IPS-NIHi7 (cell line): ENCODE results near the gene TEX48.

Experiments used
- DNase-seq: peaks from one replicate; pipeline ENCODE4 v3.0.0; 2012; ENCODE audit warnings: mixed read lengths; ENCODE audit errors: extremely low spot score

Gene TEX48

DNA sequence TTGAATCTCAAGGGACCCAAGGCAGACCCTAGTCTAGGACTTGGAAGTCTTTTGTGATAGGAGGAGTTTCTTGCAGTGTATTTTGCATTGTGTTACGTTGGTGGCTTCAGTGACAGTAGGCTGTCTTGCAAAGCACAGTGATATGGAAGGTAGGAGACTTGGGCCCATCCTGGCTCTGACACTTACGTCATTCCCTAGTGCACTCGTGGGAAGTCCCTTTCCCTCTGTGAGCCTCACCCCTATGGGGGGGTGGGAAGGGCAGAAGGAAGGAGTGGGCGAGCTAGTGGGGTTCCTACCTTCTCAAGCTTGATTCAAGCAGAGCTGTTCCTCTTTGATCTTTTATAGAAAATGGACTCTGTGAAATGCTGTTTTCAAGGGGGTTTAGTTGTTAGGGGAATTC is 15.1 kb downstream of the TEX48 start:
- no peak for DNase-seq

DNA sequence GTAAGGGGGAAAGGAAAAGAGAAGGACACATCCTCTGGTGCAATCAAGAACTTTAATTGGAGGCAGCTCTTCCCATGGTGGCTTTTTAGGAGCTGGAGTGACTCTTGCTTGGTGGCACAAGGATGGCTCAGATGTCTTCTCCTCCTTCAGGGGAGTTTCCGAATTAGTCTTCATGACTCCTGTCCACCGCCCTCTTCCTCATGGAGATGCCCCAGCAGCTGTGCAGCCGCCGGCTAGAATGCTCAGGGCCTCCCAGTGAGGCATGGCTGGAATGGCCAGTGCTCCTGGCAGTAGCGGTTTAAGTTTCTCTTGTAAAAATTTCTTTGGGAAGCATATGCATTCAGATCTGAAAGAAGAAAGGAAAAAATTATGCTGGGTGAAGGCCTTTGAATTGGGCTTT is 15.6 kb downstream of the TEX48 start:
- DNase-seq = no peak

DNA sequence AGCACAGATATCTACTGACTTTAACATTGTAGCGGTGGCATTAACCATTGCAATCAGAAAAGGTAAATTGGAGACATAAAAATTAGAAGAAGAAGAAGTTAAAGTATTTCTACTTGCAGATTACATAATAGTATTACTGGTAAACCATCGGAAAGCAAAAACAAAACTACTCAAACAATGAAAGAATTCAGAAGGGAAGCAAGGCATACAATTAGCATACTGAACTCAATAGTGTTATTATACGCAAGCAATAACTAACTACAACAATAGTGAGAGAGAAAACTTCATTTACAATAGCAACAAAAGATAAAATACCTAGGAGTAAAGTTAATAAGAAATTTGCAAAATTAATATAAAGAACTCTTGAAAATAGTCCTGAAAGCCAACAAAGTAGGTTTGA is 17.8 kb downstream of the TEX48 start:
- no peak for DNase-seq

GRCh38 chr9:114662081-114662989 is 19.7 kb downstream of the TEX48 start:
- DNase-seq = peak; percentile 92

DNA sequence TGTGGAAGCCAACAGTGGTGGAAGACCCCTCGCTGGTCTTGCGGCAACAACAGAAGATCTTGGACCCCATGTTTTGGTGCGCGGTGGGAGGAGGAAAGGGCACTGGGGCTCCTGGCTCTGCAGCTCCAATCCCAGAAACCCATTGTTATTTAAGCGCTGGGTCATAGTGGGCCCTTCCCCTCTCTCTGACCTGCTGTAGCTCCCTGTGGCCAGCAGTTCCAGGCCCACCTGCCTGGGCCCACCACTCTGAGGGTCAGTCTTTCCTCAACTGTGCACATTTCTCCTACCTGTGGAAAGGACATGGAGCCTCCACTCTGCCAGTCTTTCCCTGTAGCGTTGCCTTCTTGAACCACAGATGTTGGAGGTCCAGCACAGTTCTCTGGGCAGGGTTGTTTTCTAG is 24.3 kb downstream of the TEX48 start, which contains the start of gene TEX53:
Gene TEX53, minus strand, starts transcription at position 101 of the 400 bp plus-strand sequence. Its CDS starts 31 bp downstream, at position 70.
- no peak for DNase-seq

DNA sequence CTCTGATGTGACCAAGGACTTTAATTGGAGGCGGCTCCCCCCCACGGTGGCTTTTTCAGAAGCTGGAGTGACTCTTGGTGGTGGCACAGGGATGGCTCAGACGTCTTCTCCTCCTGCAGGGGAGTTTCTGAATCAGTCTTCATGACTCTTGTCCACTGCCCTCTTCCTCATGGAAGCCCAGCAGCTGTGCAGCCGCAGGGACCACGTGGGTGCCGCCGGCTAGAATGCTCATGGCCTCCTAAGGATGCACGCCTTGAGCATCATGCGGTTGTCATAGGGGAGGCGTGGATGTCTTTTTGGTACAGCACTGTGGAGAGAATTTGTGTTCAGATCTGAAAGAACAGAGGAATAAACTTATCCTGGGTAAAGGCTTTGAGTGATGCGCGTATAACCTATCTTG is 25.7 kb downstream of the TEX48 start:
- DNase-seq = no peak

DNA sequence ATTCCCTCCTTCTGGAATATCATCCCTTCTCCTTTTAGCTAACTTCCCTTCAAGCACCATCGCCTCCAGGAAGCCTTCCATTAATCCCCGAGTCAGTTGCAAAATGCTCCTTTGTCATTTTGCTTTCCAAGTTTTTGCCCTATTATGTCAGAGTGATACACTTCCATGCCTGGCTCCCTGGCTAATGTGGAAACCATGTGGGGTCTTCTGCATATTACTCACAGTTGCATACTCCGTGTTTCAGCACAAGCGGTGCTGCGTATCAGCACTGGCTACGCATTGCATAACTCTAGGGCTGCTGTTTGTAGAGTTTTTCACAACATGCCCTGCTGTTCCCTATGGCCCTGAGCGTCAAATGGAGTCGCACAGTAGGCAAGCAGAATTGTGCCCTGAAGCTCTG is 26.3 kb downstream of the TEX48 start:
- DNase-seq = no peak

DNA sequence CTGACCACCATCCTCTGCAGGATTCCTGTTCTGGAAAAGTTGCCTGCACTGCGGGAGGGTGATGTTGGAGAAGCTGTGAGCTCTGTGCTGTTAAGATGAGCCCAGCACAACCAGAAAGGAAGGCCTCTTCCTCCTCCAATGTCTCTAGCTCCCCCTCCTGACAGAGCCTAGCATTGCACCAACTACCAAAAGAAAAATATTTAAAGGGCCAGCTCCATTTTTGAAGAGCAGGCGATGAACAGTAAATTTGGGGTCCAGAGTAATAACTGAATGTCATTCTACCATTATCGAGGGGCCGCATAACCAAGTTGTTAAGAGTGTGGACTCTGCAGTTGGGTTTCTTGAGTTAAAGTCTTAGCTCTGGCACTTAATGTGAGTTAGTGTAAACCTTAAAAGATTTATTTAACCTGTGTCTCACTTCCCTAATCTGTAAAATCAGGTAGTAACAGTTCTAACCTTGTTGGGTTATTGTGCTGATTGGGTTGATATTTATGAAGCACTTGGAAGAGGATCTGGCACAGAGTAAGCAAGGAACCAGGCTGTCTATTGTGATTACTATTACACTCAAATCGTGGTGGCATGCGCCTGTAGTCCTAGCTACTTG is 28.3 kb downstream of the TEX48 start:
- peak; percentile 86 for DNase-seq

GRCh38 chr9:114652776-114653555 is 29.0 kb downstream of the TEX48 start:
- DNase-seq = no peak

DNA sequence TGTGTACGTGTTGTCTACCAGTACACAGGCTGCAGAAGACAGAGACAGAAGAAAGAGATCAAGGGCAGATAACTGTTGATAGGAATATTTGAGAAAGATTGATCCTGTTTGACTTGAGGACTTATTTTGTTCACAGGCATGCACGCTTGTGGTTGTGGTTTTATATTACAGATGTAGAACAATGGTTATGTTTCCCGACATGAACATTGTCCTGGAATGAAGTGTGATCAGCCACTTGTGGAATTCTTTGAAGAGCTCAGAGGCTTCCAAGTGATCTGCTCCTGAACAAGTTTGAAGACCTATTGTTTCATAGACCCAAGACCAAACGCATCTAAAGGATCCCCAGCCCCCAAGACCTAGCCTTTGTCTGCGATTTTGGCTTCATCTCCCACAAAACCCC is 38.1 kb downstream of the TEX48 start:
- DNase-seq = no peak

GRCh38 chr9:114643001-114643400 is 39.0 kb downstream of the TEX48 start:
- no peak for DNase-seq

GRCh38 chr9:114641967-114642366 is 40.0 kb downstream of the TEX48 start:
- DNase-seq = no peak

- DNase-seq = no peak
Observed at GRCh38 chr9:114638404-114638803, 43.6 kb downstream of the TEX48 start.

- no peak for DNase-seq
Observed at GRCh38 chr9:114634387-114634786, 47.6 kb downstream of the TEX48 start.

GRCh38 chr9:114633438-114634089 is 48.4 kb downstream of the TEX48 start:
- no peak for DNase-seq

GRCh38 chr9:114631166-114631565 is 50.8 kb downstream of the TEX48 start:
- DNase-seq = no peak

- DNase-seq = no peak
Observed at GRCh38 chr9:114629563-114630090, 52.4 kb downstream of the TEX48 start.

GRCh38 chr9:114627553-114627952 is 54.4 kb downstream of the TEX48 start:
- DNase-seq = no peak

DNA sequence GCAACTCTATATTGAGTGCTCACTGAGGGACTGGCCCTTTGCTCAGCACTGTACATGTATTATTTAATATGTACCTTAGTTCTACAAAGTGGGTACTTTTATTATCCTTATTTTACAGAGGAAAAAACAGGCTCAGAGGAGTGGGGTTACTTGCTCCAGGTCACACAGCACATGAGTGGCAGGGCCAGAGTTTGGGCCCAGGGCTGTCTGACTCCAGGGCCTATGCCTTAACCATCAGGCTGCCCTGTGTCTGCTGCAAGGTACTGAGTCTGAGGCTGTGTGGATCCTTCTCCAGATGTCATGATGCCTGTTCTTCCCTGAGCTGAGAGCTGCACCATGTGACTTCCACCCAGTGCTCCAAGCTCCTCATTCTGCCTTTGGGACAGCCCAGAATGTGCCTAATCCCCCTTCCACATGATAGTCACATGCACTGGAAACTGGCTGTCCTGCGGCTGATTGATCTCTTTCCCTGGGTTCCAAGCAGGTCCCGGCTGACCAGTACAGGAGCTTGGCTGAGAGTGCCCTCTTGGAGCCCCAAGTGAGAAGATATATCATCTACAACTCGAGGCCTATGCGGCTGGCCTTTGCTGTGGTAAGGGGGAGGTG is 55.5 kb downstream of the TEX48 start:
- no peak for DNase-seq

- DNase-seq = no peak
Observed at GRCh38 chr9:114624677-114625076, 57.3 kb downstream of the TEX48 start.

- DNase-seq = no peak
Observed at GRCh38 chr9:114621975-114622609, 59.9 kb downstream of the TEX48 start.
